GM12873 (cell line): ENCODE results near the gene COX10.

ENCODE experiments used
- TF ChIP-seq, protein P1 (sequence below): IDR thresholded peaks from 2 replicates; pipeline ENCODE4 v1.5.1; 2012; ENCODE audit warnings: low read depth, mild to moderate bottlenecking, moderate library complexity, low read length, control low read depth; ENCODE audit not compliant: insufficient read depth; ENCODE audit errors: missing control alignments

The COX10 gene

GRCh38 chr17:14123619-14124278, 54.4 kb downstream of the COX10 start:
- TF ChIP-seq, protein P1, sequence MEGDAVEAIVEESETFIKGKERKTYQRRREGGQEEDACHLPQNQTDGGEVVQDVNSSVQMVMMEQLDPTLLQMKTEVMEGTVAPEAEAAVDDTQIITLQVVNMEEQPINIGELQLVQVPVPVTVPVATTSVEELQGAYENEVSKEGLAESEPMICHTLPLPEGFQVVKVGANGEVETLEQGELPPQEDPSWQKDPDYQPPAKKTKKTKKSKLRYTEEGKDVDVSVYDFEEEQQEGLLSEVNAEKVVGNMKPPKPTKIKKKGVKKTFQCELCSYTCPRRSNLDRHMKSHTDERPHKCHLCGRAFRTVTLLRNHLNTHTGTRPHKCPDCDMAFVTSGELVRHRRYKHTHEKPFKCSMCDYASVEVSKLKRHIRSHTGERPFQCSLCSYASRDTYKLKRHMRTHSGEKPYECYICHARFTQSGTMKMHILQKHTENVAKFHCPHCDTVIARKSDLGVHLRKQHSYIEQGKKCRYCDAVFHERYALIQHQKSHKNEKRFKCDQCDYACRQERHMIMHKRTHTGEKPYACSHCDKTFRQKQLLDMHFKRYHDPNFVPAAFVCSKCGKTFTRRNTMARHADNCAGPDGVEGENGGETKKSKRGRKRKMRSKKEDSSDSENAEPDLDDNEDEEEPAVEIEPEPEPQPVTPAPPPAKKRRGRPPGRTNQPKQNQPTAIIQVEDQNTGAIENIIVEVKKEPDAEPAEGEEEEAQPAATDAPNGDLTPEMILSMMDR: no peak

DNA sequence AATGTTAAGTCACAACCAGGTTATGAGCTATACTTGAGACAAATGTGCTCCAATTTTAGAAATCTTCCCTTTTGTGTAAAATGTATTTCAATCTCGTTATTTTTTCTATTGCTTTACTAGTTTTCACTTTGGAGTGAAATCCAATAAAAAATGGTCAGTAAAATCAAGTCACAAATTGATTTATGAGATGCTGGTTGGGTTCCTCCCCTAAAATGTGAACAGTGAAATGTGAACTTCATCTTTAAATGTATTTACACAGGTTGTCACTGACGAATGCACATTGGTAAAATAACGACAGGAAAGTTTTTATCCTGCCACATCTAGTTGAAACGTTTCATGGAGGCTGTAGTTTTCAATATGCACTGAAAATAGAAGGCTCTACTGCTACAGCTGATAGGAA, 55.5 kb downstream of the COX10 start:
- TF ChIP-seq, protein P1: no peak

DNA sequence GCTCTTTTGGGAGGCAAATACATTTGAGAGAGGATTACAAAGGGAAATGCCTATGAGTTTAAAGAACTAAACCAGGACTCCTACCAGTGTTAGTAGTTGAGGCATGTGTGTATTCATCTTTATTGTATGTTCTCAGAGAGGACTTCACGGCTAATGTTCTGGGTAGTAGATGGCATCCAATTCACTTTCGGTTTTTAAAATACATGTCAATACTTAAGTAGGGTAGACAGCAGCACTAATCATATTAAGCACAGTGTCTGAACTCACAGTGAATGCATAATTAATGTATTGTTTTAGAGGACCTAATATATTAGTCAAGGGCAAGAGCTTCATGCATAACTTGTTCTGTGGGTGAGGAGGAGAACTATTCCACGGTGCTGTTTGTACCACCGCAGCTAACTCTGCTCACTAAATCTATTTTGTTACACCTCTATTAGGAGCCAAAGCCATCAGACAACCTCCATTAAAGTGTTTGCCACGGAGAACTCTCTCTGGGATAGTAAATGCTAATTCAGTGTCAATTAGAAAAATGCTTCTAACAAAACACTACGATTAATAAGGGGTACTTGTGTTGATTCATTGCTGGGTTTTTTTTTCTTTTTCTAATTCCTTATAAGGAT, 56.3 kb downstream of the COX10 start:
- TF ChIP-seq, protein P1: no peak

DNA sequence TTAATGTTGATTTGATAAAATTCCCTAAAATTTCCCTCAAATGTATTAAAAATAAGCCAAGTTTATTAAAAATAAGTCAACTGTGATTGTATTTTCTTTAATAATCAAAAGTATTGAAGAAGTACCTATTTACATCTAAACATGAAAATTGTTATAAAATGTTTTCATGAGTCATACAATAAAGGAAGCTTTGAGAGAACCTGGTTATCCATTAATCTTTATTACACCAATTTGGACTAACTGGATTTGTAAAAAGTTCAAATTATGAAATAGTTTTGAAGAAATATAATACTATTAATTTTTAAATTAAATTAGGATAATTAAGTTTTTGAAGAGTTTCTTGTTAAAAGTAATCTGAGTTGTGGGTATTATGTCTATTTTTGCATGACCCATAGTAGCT, 63.8 kb downstream of the COX10 start:
- TF ChIP-seq, protein P1: no peak

- TF ChIP-seq, protein P1: no peak
Observed at GRCh38 chr17:14134456-14134855, 65.2 kb downstream of the COX10 start.

DNA sequence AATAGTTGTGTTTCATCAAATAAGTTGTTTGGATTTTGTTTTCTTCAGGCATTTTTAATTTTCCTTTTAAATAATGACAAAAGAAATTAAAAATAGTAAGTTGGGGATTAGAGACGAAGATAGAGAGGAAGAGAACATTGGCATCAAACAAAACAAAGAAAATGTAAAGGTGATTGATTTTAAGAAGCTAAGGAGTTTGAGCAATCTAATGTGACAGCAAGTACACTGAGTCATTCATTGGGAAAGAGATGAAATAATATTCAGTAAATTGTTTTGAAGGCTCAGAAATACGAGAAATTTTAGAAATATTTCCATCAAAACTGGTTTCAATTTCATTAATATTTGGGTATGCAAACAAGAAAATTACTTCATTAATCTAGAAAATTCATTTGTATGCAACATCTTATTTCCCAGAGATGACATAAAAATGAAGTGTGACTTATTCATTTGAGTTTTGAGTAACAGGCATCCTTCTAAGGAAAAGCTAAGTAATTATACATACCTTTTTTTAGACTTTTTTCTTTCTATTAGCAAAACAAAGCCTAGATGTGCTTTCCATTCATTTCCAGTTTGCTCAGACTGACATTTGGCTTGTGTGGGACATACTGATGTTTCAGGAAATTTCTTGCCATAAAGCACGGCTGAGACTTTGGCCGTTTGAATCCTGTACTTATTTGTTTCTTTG, 66.7 kb downstream of the COX10 start:
- TF ChIP-seq, protein P1: no peak

DNA sequence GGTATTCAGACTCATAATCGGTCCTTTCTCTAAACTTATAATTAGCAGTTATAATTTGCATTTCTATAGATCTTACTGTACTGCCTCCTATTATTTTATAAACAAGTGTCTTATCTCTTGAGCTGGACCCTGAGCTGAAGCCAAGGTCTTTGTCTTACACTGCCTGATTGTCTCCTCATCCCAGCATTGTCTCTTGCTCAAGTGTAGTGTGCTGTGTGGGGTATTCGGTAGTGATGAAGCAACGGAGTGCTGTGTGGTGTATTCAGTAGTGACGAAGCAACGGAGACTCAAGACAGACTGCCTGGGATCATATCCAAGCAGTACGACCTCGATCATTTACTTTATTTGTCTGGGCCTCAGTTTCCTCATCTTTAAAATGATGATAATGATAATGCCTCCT, 69.3 kb downstream of the COX10 start:
- TF ChIP-seq, protein P1: no peak
